ENCODE data around the gene TMEM106B.

GRCh38 chr7:12267542-12267941 is 56.4 kb downstream of the TMEM106B start:
- TF ChIP-seq YY1 (IDR thresholded peaks at IDR 0.05; ENCODE audit: low read depth, low read length) (no peak), POLR2A (IDR thresholded peaks at IDR 0.05; ENCODE audit: control extremely low read depth in 1 of 2, low read depth in 2 of 2, low read length in 2 of 2) (no peak), RAD21 (IDR thresholded peaks at IDR 0.05 in 1 of 2, conservative IDR thresholded peaks at IDR 0.05 in 1 of 2; ENCODE audit: low read depth in 2 of 2, low read length in 2 of 2) (no peak), CTCF (IDR thresholded peaks at IDR 0.05; ENCODE audit: control extremely low read depth in 1 of 3, insufficient read depth in 1 of 3, low read depth in 1 of 3, low read length in 3 of 3) (no peak), EZH2 (IDR thresholded peaks at IDR 0.05; ENCODE audit: low read depth, low read length, severe bottlenecking) (no peak), POLR2AphosphoS5 (IDR thresholded peaks at IDR 0.05; ENCODE audit: low read depth, low read length) (no peak), CREB1 (IDR thresholded peaks at IDR 0.05) (no peak), SP1 (IDR thresholded peaks at IDR 0.05; ENCODE audit: low read depth, low read length) (no peak), JUN (IDR thresholded peaks at IDR 0.05; ENCODE audit: low read depth, low read length) (no peak), USF2 (IDR thresholded peaks at IDR 0.05; ENCODE audit: low read length) (no peak), JUND (IDR thresholded peaks at IDR 0.05; ENCODE audit: low read length) (no peak)

Measured in H1 (cell line).